Sigmoid colon (tissue), 7 donors: Measurements from ENCODE around the gene RRP1B. TPM values are rescaled to one million over a fixed set of nuclear protein-coding genes. Genes with fewer than 3 reads are reported as not detected.

ENCODE experiments used
- DNase-seq: peaks from one replicate; pipeline ENCODE4 v3.0.0-alpha.2; 2019
- H3K27ac ChIP-seq, 4 donors: fragments of 200-600 bp; sonication (generic); one replicate each; pipeline ENCODE4 v1.5.1; 2016 to 2019; ENCODE audit warnings: mild to moderate bottlenecking in 1 of 4
- H3K27me3 ChIP-seq, 3 donors: fragments of 200-600 bp; sonication (generic); one replicate each; pipeline ENCODE4 v1.5.1; 2019; ENCODE audit warnings: mild to moderate bottlenecking in 1 of 3
- H3K36me3 ChIP-seq, 4 donors: fragments of 200-600 bp; sonication (generic); one replicate each; pipeline ENCODE4 v1.5.1; 2016 to 2019
- H3K4me1 ChIP-seq, 4 donors: fragments of 200-600 bp; sonication (generic); one replicate each; pipeline ENCODE4 v1.5.1; 2017 to 2019
- H3K4me3 ChIP-seq, 4 donors: fragments of 200-600 bp; sonication (generic); one replicate each; pipeline ENCODE4 v1.5.1; 2017 to 2019; ENCODE audit warnings: mild to moderate bottlenecking in 2 of 4, moderate library complexity in 1 of 4
- H3K9me3 ChIP-seq, 4 donors: fragments of 200-600 bp in 3 of 4; sonication (generic) in 3 of 4; one replicate each; pipeline versions ENCODE4 v1.5.1 to v1.6.1; 2013 to 2019
- EP300 ChIP-seq, 4 donors: sonication (generic); formaldehyde crosslinking; IDR thresholded peaks; one replicate each; pipeline ENCODE4 v1.6.1; 2017; ENCODE audit warnings: antibody characterized with exemption in 4 of 4
- POLR2A ChIP-seq, 2 donors: fragments of 450-650 bp; IDR thresholded peaks; one replicate each; pipeline ENCODE4 v1.6.1; 2016; ENCODE audit warnings: antibody characterized with exemption in 2 of 2, mild to moderate bottlenecking in 2 of 2, moderate library complexity in 2 of 2
- POLR2AphosphoS5 ChIP-seq, 4 donors: sonication (generic); formaldehyde crosslinking; IDR thresholded peaks; one replicate each; pipeline ENCODE4 v1.6.1; 2017; ENCODE audit warnings: antibody characterized with exemption in 4 of 4
- WGBS, 2 donors: extraction: QIAGEN DNeasy Blood & Tissue Kit; methylation state at CpG; one replicate each; pipeline ENCODE4 v1.1.7; 2013; 5-methylcytosine and 5-hydroxymethylcytosine counted together
- intact Hi-C: fragments of 100-400 bp; cut with DNase I; formaldehyde crosslinking; loops from one replicate; pipeline ENCODE4 v1.15.1; 2023
- polyA plus RNA-seq, 3 donors: library from polyadenylated mRNA; stranded (reverse); fragments of 200-250 nt; gene quantifications; one replicate each; pipeline ENCODE4 v1.2.3, GENCODE V29; 2013
- total RNA-seq, 4 donors: library from RNA; depleted of rRNA; stranded (reverse); fragments of >200 nt; gene quantifications; one replicate each; pipeline ENCODE4 v1.1.0, GENCODE V29; 2016
- TF ChIP-seq, protein P1 (sequence below), 4 experiments: fragments of 450-650 bp in 3 of 4; fragments of 200-600 bp in 1 of 4; IDR thresholded peaks; one replicate each; pipeline ENCODE4 v1.5.1; 2016 to 2019; ENCODE audit warnings: antibody characterized with exemption in 4 of 4, mild to moderate bottlenecking in 3 of 4, moderate library complexity in 2 of 4
- donor health status: healthy with polysubstance abuse.
- donor health status: Bipolar disorder and iron deficiency.
- donor health status: healthy.

The RRP1B gene
- total and polyA plus RNA-seq, 7 donors = 3.5 to 20.5 (median 15.2) TPM

DNA sequence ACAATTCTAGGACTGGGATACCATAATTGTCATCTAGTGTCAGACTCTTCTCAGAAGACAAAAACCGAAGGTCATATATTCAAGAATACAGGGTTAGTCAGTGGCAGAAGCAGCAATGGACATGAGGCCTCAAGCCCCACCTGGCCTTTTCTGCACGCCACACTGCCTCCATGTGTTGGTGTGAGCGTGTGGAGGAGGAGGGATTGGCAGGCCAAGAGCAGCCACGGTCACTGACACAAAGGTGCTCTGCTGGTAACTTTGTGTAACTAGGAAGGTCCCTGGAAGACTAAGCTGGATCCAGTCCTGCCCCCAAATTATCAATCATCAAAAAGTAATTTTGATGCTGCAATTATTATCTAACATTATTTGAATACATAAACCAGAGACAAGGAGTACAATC, 35.0 kb upstream of the RRP1B start:
- H3K4me3 ChIP-seq = no peak overlapping the region
- 92 to 94% methylated on average over 4 of the region's 4 CpGs for WGBS, 2 donors
- H3K9me3 ChIP-seq = peaks cover 0 to 5% (median 2%) of the 10 kb centered on the region in 4 donors
- DNase-seq = no peak
- intact Hi-C loops = no loop called here
- H3K27me3 ChIP-seq = no peaks in the 10 kb centered on the region
- no peaks in the 10 kb centered on the region for H3K4me1 ChIP-seq
- no peak overlapping the region for H3K27ac ChIP-seq
- H3K36me3 ChIP-seq = no peaks in the 10 kb centered on the region
- TF ChIP-seq POLR2A (IDR thresholded peaks at IDR 0.05) (no peak), EP300 (IDR thresholded peaks at IDR 0.05) (no peak), POLR2AphosphoS5 (IDR thresholded peaks at IDR 0.05) (no peak)
- TF ChIP-seq, protein P1, sequence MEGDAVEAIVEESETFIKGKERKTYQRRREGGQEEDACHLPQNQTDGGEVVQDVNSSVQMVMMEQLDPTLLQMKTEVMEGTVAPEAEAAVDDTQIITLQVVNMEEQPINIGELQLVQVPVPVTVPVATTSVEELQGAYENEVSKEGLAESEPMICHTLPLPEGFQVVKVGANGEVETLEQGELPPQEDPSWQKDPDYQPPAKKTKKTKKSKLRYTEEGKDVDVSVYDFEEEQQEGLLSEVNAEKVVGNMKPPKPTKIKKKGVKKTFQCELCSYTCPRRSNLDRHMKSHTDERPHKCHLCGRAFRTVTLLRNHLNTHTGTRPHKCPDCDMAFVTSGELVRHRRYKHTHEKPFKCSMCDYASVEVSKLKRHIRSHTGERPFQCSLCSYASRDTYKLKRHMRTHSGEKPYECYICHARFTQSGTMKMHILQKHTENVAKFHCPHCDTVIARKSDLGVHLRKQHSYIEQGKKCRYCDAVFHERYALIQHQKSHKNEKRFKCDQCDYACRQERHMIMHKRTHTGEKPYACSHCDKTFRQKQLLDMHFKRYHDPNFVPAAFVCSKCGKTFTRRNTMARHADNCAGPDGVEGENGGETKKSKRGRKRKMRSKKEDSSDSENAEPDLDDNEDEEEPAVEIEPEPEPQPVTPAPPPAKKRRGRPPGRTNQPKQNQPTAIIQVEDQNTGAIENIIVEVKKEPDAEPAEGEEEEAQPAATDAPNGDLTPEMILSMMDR (IDR thresholded peaks at IDR 0.05) = no peak

DNA sequence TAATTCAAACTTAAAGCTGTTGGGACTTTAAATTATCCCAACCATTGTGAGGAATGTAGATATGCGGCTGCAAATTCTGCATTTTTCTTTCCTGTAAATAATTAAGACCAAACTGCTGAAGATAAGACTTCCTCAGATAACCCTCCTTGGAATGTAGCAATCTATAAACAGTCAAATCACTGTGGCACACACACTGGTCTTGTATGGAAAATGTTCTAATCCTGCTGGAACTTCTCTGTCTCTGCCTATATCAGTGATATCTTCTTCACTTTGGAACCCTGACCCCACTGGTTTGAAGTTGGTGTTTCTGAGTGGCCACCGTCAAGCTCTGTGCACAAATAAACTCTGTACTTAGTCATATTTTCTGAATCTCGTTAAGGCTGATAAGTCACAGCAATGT, 33.0 kb upstream of the RRP1B start:
- Histone ChIP-seq H3K27me3 (no peaks in the 10 kb centered on the region), H3K4me1 (no peaks in the 10 kb centered on the region), H3K36me3 (no peaks in the 10 kb centered on the region), H3K4me3 (no peak overlapping the region), H3K27ac (no peak overlapping the region), H3K9me3 (no peaks in the 10 kb centered on the region)
- no peak for TF ChIP-seq EP300 (IDR thresholded peaks at IDR 0.05)
- TF ChIP-seq POLR2AphosphoS5 (IDR thresholded peaks at IDR 0.05) = no peak
- TF ChIP-seq POLR2A (IDR thresholded peaks at IDR 0.05) = no peak
- TF ChIP-seq, protein P1 (IDR thresholded peaks at IDR 0.05) = no peak
- intact Hi-C loops = no loop called here
- WGBS, 2 donors = 36 to 61% methylated on average over 3 of the region's 3 CpGs
- DNase-seq = no peak

DNA sequence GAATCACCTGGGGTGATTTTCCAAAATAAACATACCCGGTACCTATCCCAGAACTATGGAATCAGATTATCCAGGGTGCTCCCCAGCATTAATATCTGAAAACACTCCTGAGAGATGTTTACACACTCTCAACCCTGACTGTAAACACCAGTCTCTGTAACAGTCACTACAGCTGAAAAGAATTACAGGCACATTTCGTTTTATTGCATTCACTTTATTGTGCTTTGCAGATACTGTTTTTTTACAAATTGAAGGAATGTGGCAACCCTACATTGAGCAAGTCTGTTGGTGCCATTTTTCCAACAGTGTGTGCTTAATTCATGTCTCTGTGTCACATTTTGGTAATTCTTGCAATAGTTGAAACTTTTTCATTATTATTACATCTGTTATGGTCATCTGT, 31.8 kb upstream of the RRP1B start:
- H3K4me1 ChIP-seq = no peaks in the 10 kb centered on the region
- no peak for DNase-seq
- TF ChIP-seq, protein P1 (IDR thresholded peaks at IDR 0.05) = no peak
- TF ChIP-seq POLR2A (IDR thresholded peaks at IDR 0.05) = no peak
- no peak for TF ChIP-seq EP300 (IDR thresholded peaks at IDR 0.05)
- TF ChIP-seq POLR2AphosphoS5 (IDR thresholded peaks at IDR 0.05) = no peak
- intact Hi-C loops = no loop called here
- H3K9me3 ChIP-seq = no peaks in the 10 kb centered on the region
- no peak overlapping the region for H3K27ac ChIP-seq
- no peaks in the 10 kb centered on the region for H3K27me3 ChIP-seq
- WGBS, 2 donors = 10 to 62% methylated on average over 2 of the region's 2 CpGs
- H3K36me3 ChIP-seq = no peaks in the 10 kb centered on the region
- H3K4me3 ChIP-seq = no peak overlapping the region

DNA sequence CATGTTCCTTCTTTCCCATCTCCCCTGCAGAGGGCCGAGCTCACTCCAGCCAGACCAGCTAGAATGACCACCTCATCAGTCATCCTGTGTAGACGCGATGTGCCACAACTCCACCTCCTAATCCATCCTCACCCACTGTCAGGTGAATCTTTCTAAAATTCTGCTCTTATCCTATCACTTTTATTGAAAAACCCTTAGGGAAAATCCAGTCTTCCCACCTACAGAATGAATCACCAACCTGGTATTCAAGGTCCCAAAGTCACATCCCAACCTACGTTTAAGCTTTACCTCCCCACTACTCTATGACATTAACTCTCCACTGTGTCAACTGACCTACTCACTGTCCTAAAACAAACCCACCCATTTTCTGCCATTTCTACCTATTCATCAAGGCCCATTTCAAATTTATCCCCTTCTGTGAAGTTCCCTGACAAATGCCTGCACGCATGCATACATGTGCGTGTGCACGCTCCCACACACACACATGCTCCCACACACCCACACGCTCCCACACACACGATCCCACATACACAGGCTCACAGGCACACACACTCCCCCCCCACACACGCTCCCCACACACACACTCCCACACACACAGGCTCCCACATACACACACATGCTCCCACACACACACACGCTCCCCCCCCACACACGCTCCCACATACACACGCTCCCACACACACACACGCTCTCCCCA, 27.8 kb upstream of the RRP1B start:
- TF ChIP-seq POLR2A (IDR thresholded peaks at IDR 0.05) (no peak), POLR2AphosphoS5 (IDR thresholded peaks at IDR 0.05) (no peak), EP300 (IDR thresholded peaks at IDR 0.05) (no peak)
- TF ChIP-seq, protein P1 (IDR thresholded peaks at IDR 0.05) = no peak
- Histone ChIP-seq H3K9me3 (no peaks in the 10 kb centered on the region), H3K27ac (no peak overlapping the region), H3K36me3 (no peaks in the 10 kb centered on the region), H3K4me1 (no peaks in the 10 kb centered on the region), H3K27me3 (no peaks in the 10 kb centered on the region), H3K4me3 (no peak overlapping the region)
- WGBS, 2 donors = 91 to 93% methylated on average over 14 of the region's 14 CpGs
- no peak for DNase-seq
- intact Hi-C loops = no loop called here
